ENCODE results near the gene DYNLT4. TPM values are rescaled to one million over a fixed set of nuclear protein-coding genes. Genes with fewer than 3 reads are reported as not detected.

Gene DYNLT4
- total and polyA plus RNA-seq, 2 of the 13 experiments (the other 11 are each of a cell fraction or from before 2014, with no cell fraction given) = 0.77 TPM; not detected in 1

DNA sequence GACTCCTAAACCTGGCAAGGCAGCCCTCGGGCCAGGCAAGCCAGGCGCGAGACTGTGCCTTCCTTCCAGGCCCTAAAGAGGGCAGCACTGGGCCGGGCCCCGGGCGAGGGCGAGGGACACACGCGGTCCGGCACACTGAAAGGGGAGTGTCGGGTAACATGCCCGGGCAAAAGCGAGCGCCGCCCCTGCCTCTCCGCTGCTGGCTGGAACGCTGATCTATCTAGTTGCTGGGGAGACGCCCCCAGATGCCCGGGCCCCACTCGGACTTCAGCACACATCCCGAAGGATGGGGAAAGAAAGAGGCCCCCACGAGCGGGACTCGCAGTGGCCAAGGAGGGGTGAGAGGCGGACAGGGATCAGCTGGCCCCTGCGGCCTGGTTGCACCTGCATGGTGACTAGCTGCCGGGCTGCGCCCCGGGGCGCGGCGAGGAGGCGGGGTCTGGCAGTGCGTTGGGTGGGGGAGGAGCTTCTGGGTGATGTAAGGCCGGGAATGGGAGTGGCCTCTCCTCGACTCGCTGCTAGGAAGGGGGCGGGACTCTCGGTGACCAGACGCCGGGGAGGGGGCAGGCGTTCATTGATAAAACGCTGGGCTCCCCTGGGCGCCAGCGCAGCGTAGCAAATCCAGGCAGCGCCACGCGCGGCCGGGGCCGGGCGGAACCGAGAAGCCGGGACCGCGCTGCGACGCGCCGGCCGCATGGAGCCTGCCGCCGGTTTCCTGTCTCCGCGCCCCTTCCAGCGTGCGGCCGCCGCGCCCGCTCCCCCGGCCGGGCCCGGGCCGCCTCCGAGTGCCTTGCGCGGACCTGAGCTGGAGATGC is 7.2 kb downstream of the DYNLT4 start, which contains the start of gene PLK3 (continued):
- TF ChIP-seq JDP2 (CRISPR knock-in tag; IDR thresholded peaks at IDR 0.05; ENCODE audit: borderline replicate concordance) (no peak; the same call in 1 of the 2 replicates), KLF6 (CRISPR knock-in tag; IDR thresholded peaks at IDR 0.05) (no peak; the same call in 1 of the 2 replicates), NFKBIZ (CRISPR knock-in tag; IDR thresholded peaks at IDR 0.05) (no peak), KAT8 (CRISPR knock-in tag; IDR thresholded peaks at IDR 0.05) (peak; percentile 78; the same call in 1 of the 2 replicates), ARNT2 (CRISPR knock-in tag; IDR thresholded peaks at IDR 0.05; ENCODE audit: low read depth) (no peak), ZNF737 (CRISPR knock-in tag; IDR thresholded peaks at IDR 0.05; ENCODE audit: borderline replicate concordance) (no peak), MAFF (IDR thresholded peaks at IDR 0.05; ENCODE audit: low read depth, low read length) (no peak), RBM39 (IDR thresholded peaks at IDR 0.05; ENCODE audit: low read depth, low read length, poor library complexity, severe bottlenecking) (peak; percentile 40), ZMYM4 (CRISPR knock-in tag; IDR thresholded peaks at IDR 0.05) (peak; percentile 78), ZNF678 (CRISPR knock-in tag; IDR thresholded peaks at IDR 0.05) (peak; percentile 82), SMARCE1 (IDR thresholded peaks at IDR 0.05; ENCODE audit: borderline replicate concordance) (no peak), SOX5 (CRISPR knock-in tag; IDR thresholded peaks at IDR 0.05; ENCODE audit: borderline replicate concordance) (peak; percentile 43; the same call in 1 of the 2 replicates), NFRKB (IDR thresholded peaks at IDR 0.05) (no peak), ZNF790 (CRISPR knock-in tag; IDR thresholded peaks at IDR 0.05; ENCODE audit: borderline replicate concordance) (peak; percentile 82; the same call in 1 of the 2 replicates), ZNF782 (CRISPR knock-in tag; IDR thresholded peaks at IDR 0.05; ENCODE audit: borderline replicate concordance) (peak; percentile 93; the same call in 1 of the 2 replicates), ZNF335 (CRISPR knock-in tag; IDR thresholded peaks at IDR 0.05) (peak; percentile 84), RFX1 (IDR thresholded peaks at IDR 0.05) (no peak), ZNF432 (CRISPR knock-in tag; IDR thresholded peaks at IDR 0.05; ENCODE audit: borderline replicate concordance) (no peak)
- TF ChIP-seq, protein P1, sequence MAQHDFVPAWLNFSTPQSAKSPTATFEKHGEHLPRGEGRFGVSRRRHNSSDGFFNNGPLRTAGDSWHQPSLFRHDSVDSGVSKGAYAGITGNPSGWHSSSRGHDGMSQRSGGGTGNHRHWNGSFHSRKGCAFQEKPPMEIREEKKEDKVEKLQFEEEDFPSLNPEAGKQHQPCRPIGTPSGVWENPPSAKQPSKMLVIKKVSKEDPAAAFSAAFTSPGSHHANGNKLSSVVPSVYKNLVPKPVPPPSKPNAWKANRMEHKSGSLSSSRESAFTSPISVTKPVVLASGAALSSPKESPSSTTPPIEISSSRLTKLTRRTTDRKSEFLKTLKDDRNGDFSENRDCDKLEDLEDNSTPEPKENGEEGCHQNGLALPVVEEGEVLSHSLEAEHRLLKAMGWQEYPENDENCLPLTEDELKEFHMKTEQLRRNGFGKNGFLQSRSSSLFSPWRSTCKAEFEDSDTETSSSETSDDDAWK (CRISPR knock-in tag; IDR thresholded peaks at IDR 0.05) = no peak
- TF ChIP-seq, protein P2, sequence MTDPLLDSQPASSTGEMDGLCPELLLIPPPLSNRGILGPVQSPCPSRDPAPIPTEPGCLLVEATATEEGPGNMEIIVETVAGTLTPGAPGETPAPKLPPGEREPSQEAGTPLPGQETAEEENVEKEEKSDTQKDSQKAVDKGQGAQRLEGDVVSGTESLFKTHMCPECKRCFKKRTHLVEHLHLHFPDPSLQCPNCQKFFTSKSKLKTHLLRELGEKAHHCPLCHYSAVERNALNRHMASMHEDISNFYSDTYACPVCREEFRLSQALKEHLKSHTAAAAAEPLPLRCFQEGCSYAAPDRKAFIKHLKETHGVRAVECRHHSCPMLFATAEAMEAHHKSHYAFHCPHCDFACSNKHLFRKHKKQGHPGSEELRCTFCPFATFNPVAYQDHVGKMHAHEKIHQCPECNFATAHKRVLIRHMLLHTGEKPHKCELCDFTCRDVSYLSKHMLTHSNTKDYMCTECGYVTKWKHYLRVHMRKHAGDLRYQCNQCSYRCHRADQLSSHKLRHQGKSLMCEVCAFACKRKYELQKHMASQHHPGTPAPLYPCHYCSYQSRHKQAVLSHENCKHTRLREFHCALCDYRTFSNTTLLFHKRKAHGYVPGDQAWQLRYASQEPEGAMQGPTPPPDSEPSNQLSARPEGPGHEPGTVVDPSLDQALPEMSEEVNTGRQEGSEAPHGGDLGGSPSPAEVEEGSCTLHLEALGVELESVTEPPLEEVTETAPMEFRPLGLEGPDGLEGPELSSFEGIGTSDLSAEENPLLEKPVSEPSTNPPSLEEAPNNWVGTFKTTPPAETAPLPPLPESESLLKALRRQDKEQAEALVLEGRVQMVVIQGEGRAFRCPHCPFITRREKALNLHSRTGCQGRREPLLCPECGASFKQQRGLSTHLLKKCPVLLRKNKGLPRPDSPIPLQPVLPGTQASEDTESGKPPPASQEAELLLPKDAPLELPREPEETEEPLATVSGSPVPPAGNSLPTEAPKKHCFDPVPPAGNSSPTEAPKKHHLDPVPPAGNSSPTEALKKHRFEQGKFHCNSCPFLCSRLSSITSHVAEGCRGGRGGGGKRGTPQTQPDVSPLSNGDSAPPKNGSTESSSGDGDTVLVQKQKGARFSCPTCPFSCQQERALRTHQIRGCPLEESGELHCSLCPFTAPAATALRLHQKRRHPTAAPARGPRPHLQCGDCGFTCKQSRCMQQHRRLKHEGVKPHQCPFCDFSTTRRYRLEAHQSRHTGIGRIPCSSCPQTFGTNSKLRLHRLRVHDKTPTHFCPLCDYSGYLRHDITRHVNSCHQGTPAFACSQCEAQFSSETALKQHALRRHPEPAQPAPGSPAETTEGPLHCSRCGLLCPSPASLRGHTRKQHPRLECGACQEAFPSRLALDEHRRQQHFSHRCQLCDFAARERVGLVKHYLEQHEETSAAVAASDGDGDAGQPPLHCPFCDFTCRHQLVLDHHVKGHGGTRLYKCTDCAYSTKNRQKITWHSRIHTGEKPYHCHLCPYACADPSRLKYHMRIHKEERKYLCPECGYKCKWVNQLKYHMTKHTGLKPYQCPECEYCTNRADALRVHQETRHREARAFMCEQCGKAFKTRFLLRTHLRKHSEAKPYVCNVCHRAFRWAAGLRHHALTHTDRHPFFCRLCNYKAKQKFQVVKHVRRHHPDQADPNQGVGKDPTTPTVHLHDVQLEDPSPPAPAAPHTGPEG (CRISPR knock-in tag; IDR thresholded peaks at IDR 0.05) = no peak
- TF ChIP-seq, protein P3, sequence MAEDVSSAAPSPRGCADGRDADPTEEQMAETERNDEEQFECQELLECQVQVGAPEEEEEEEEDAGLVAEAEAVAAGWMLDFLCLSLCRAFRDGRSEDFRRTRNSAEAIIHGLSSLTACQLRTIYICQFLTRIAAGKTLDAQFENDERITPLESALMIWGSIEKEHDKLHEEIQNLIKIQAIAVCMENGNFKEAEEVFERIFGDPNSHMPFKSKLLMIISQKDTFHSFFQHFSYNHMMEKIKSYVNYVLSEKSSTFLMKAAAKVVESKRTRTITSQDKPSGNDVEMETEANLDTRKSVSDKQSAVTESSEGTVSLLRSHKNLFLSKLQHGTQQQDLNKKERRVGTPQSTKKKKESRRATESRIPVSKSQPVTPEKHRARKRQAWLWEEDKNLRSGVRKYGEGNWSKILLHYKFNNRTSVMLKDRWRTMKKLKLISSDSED (CRISPR knock-in tag; IDR thresholded peaks at IDR 0.05) = no peak
- TF ChIP-seq, protein P4, sequence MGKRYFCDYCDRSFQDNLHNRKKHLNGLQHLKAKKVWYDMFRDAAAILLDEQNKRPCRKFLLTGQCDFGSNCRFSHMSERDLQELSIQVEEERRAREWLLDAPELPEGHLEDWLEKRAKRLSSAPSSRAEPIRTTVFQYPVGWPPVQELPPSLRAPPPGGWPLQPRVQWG (CRISPR knock-in tag; IDR thresholded peaks at IDR 0.05; ENCODE audit: borderline replicate concordance, low read depth) = no peak
